ENCODE results near the gene BABAM2. TPM values are rescaled to one million over a fixed set of nuclear protein-coding genes. Genes with fewer than 3 reads are reported as not detected.
A peak's percentile ranks its signal among the peaks of the same experiment; 100 is the strongest.
"Not testable (repeated sequence)": the region's sequence is repeated elsewhere in the genome, so short reads cannot be mapped to it uniquely, and the experiment has no call there.

BABAM2 gene
- 58.8 and 61.1 TPM in 2 replicates for total RNA-seq (2014; rRNA removed; shearing (Covaris generic))
- 12.1 and 12.9 TPM in 2 replicates for polyA plus RNA-seq (2014; cell fraction: nucleus; rRNA removed)

GRCh38 chr2:27890146-27890923, at the start of gene BABAM2, which contains the start of gene RBKS:
TSS of gene BABAM2 (plus strand) at chr2:27890729. CDS start at chr2:27894557, 3,828 bp downstream.
TSS of gene RBKS (minus strand) at chr2:27890387. CDS start at chr2:27890345, 42 bp downstream.
- peak; percentile 81 for DNase-seq (ENCODE audit: extremely low read depth, low read depth)

- no peak for DNase-seq (ENCODE audit: extremely low read depth, low read depth)
Measured at GRCh38 chr2:27842894-27843293, 47.6 kb upstream of the BABAM2 start.

GRCh38 chr2:27843992-27844391, 46.5 kb upstream of the BABAM2 start:
- DNase-seq (ENCODE audit: extremely low read depth, low read depth), result no peak

- no peak for DNase-seq (ENCODE audit: extremely low read depth, low read depth)
Measured at GRCh38 chr2:27844821-27845255, 45.7 kb upstream of the BABAM2 start.

- no peak for DNase-seq (ENCODE audit: extremely low read depth, low read depth)
Measured at GRCh38 chr2:27847333-27847732, 43.2 kb upstream of the BABAM2 start.

- DNase-seq (ENCODE audit: extremely low read depth, low read depth), result no peak
Measured at GRCh38 chr2:27849558-27850205, 40.8 kb upstream of the BABAM2 start.

GRCh38 chr2:27852691-27853090, 37.8 kb upstream of the BABAM2 start:
- no peak for DNase-seq (ENCODE audit: extremely low read depth, low read depth)

GRCh38 chr2:27854229-27854862, 36.2 kb upstream of the BABAM2 start:
- DNase-seq (ENCODE audit: extremely low read depth, low read depth), result no peak

GRCh38 chr2:27855476-27855875, 35.1 kb upstream of the BABAM2 start:
- DNase-seq (ENCODE audit: extremely low read depth, low read depth), result peak; percentile 33

- DNase-seq (ENCODE audit: extremely low read depth, low read depth), result no peak
Measured at GRCh38 chr2:27856386-27856785, 34.1 kb upstream of the BABAM2 start.

GRCh38 chr2:27856956-27857355, 33.6 kb upstream of the BABAM2 start:
- no peak for DNase-seq (ENCODE audit: extremely low read depth, low read depth)

- DNase-seq (ENCODE audit: extremely low read depth, low read depth), result no peak
Measured at GRCh38 chr2:27857417-27858172, 32.9 kb upstream of the BABAM2 start.

GRCh38 chr2:27860111-27860510, 30.4 kb upstream of the BABAM2 start:
- peak; percentile 41 for DNase-seq (ENCODE audit: extremely low read depth, low read depth)

GRCh38 chr2:27863146-27863545, 27.4 kb upstream of the BABAM2 start:
- no peak for DNase-seq (ENCODE audit: extremely low read depth, low read depth)

- not testable (repeated sequence) for DNase-seq (ENCODE audit: extremely low read depth, low read depth)
Measured at GRCh38 chr2:27863955-27864354, 26.6 kb upstream of the BABAM2 start.

- DNase-seq (ENCODE audit: extremely low read depth, low read depth), result no peak
Measured at GRCh38 chr2:27866237-27866636, 24.3 kb upstream of the BABAM2 start.

GRCh38 chr2:27869763-27870162, 20.8 kb upstream of the BABAM2 start:
- DNase-seq (ENCODE audit: extremely low read depth, low read depth), result no peak

- DNase-seq (ENCODE audit: extremely low read depth, low read depth), result no peak
Measured at GRCh38 chr2:27870724-27871123, 19.8 kb upstream of the BABAM2 start.

- no peak for DNase-seq (ENCODE audit: extremely low read depth, low read depth)
Measured at GRCh38 chr2:27871802-27872201, 18.7 kb upstream of the BABAM2 start.

GRCh38 chr2:27873091-27873490, 17.4 kb upstream of the BABAM2 start:
- DNase-seq (ENCODE audit: extremely low read depth, low read depth), result no peak
